Measurements from ENCODE around the gene SEMA6D.

The SEMA6D gene

DNA sequence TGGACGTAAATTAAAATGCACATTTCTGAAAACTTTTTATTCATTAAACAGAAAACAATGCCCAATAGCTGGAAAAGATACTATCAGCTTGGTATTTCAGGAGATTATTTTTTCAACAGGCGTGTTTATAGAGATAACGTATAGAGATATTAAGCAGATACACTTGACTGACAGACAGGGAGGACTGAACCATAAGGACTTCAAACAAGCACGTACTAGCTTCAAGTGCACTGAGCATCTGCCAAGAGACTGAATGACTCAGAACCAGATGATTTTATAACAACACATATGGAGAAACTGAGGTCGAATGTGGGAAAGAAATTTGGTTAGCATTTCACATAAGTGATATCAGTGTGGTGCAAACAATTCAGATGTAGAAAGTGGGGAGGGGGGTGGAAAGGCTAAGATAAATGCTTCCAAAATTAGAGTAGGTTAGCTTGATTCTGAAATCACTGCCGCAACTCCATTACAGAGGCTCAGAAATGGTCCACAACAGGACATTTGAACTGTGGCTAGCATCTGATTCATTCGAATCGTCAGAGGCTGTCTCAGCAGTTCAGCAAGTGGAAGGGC is 103.5 kb downstream of the SEMA6D start:
- Histone ChIP-seq H3K9me3 (no peaks in the 10 kb centered on the region), H3K27me3 (no peaks in the 10 kb centered on the region), H3K4me1 (ENCODE audit: control insufficient read depth in 1 of 2, insufficient read depth in 1 of 2, low read depth in 1 of 2, low read length in 1 of 2) (no peaks in the 10 kb centered on the region), H3K27ac (no peak overlapping the region), H3K4me3 (ENCODE audit: low read depth in 1 of 2, low read length in 1 of 2) (no peak overlapping the region), H3K36me3 (no peaks in the 10 kb centered on the region)
- no peak for TF ChIP-seq CTCF (IDR thresholded peaks at IDR 0.05)

DNA sequence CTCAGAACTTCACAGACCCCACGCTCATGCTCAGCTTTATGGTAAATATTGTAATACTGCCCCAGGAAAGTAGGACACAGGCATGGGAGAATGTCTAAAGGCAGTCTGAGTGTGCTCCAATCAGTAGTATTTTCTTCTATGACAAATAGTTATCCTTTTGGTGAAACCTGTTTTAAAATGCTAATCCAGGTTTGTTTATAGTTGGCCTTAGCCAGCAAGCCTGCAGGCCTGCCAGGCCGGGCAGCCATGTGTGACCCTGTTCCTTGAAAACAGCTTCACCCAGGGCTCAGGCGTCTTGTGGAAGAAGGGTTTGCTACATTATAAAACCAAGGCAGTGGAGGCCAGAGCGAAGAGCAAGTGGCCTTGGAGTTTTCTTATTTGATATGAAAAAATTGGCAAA is 104.7 kb downstream of the SEMA6D start:
- Histone ChIP-seq H3K4me1 (ENCODE audit: control insufficient read depth in 1 of 2, insufficient read depth in 1 of 2, low read depth in 1 of 2, low read length in 1 of 2) (no peaks in the 10 kb centered on the region), H3K4me3 (ENCODE audit: low read depth in 1 of 2, low read length in 1 of 2) (no peak overlapping the region), H3K27ac (no peak overlapping the region), H3K27me3 (no peaks in the 10 kb centered on the region), H3K36me3 (no peaks in the 10 kb centered on the region), H3K9me3 (no peaks in the 10 kb centered on the region)
- TF ChIP-seq CTCF (IDR thresholded peaks at IDR 0.05), result no peak

Data from neutrophil (primary cell).